Common myeloid progenitor, CD34-positive (primary cell): Measurements from ENCODE around the gene PXMP2.

Source experiments
- CTCF ChIA-PET: fragments of 350-600 bp; sonication (Branson Sonifier 250); formaldehyde crosslinking; loops from one replicate; lab custom pipeline; 2021; ENCODE audit warnings: antibody characterized with exemption; lab: Charles Lee
- POLR2A ChIA-PET: fragments of 350-600 bp; sonication (Branson Sonifier 250); formaldehyde crosslinking; loops from one replicate; lab custom pipeline; 2021; ENCODE audit warnings: antibody characterized with exemption; lab: Charles Lee
- DNase-seq, 3 donors: peaks; one replicate each; pipeline versions ENCODE4 v3.0.0 to v3.0.0-alpha.2; 2013
- H3K27ac ChIP-seq, 2 experiments: 1 replicate in 1 of 2; 2 replicates in 1 of 2; pipeline ENCODE4 v1.7.0; 2013; ENCODE audit warnings: inconsistent platforms in 2 of 2, low read length in 2 of 2, mild to moderate bottlenecking in 2 of 2, low read depth in 1 of 2, moderate library complexity in 1 of 2; ENCODE audit not compliant: severe bottlenecking in 2 of 2, insufficient read depth in 1 of 2, poor library complexity in 1 of 2
- H3K27me3 ChIP-seq, 5 experiments: replicated peaks in 2 of 5; 1 replicate in 3 of 5; 2 replicates in 2 of 5; pipeline versions ENCODE4 v1.6.1 to v1.7.0; 2013; ENCODE audit warnings: low read length in 4 of 5, mild to moderate bottlenecking in 2 of 5, moderate library complexity in 2 of 5, inconsistent platforms in 1 of 5; ENCODE audit not compliant: insufficient read depth in 5 of 5, control insufficient read depth in 4 of 5
- H3K36me3 ChIP-seq, 4 experiments: 1 replicate in 2 of 4; 2 replicates in 2 of 4; pipeline versions ENCODE4 v1.6.1 to v1.7.0; 2013; ENCODE audit warnings: low read length in 3 of 4, control low read depth in 1 of 4, mild to moderate bottlenecking in 1 of 4; ENCODE audit not compliant: control insufficient read depth in 4 of 4, insufficient read depth in 4 of 4
- H3K4me1 ChIP-seq, 4 experiments: 1 replicate in 3 of 4; 2 replicates in 1 of 4; pipeline versions ENCODE4 v1.6.1 to v1.7.1; 2013; ENCODE audit warnings: low read length in 3 of 4, mild to moderate bottlenecking in 3 of 4, control low read depth in 1 of 4, inconsistent platforms in 1 of 4, moderate library complexity in 1 of 4; ENCODE audit not compliant: control insufficient read depth in 4 of 4, insufficient read depth in 4 of 4; ENCODE audit errors: control extremely low read depth in 1 of 4
- H3K4me3 ChIP-seq, 7 experiments: 1 replicate in 4 of 7; 2 replicates in 3 of 7; pipeline versions ENCODE4 v1.5.1 to v1.7.0; 2013; ENCODE audit warnings: mild to moderate bottlenecking in 7 of 7, low read length in 6 of 7, moderate library complexity in 6 of 7, inconsistent platforms in 2 of 7, low read depth in 2 of 7, control low read depth in 1 of 7; ENCODE audit not compliant: insufficient read depth in 4 of 7, control insufficient read depth in 1 of 7; ENCODE audit errors: extremely low read depth in 1 of 7
- H3K9me3 ChIP-seq, 5 experiments: 1 replicate in 4 of 5; 2 replicates in 1 of 5; pipeline versions ENCODE4 v1.6.1 to v1.7.1; 2013; ENCODE audit warnings: low read length in 4 of 5, mild to moderate bottlenecking in 2 of 5, inconsistent platforms in 1 of 5, low read depth in 1 of 5, moderate library complexity in 1 of 5; ENCODE audit not compliant: control insufficient read depth in 4 of 5, insufficient read depth in 2 of 5; ENCODE audit errors: control extremely low read depth in 1 of 5
- WGBS: methylation state at CpG from one replicate; pipeline ENCODE4 v1.1.5; 2013; ENCODE audit not compliant: insufficient coverage; 5-methylcytosine and 5-hydroxymethylcytosine counted together

The PXMP2 gene

GRCh38 chr12:132660996-132661395 lies 26.4 kb upstream of the PXMP2 start:
- peaks cover 13 to 88% (median 86%) of the 10 kb centered on the region in 4 experiments for H3K4me1 ChIP-seq
- POLR2A ChIA-PET: interaction anchor here (0.6 kb wide), 1 partner anchor 19 kb away, joined by 3 read pairs; no protein-coding TSS in a partner anchor
- 70% methylated on average over 7 of the region's 11 CpGs for WGBS

DNA sequence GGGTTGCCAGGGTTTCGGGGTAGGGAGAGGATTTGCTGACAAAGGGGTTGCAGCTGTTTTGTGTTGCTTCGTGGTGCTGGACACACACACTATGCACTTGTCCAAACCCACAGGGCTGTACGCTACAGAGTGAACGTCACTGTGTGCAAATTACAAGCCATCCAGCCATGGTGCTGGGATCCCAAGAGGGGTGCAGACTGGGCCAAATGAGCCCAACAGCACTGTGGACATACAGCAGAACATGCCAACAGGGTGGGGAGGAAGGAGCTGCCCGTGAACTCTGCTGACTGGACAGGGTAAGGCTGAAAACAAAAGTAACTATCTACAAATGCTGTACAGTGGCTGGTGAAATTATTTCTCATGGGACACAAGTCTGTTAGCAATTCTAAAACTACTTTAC lies 25.4 kb upstream of the PXMP2 start:
- no peak overlapping the region for H3K4me3 ChIP-seq
- POLR2A ChIA-PET: no interaction called here
- CTCF ChIA-PET: interaction anchor here (1.0 to 2.0 kb wide), 2 partner anchors 10 to 26 kb away, joined by 3 to 4 read pairs; no protein-coding TSS in a partner anchor
- H3K36me3 ChIP-seq: peaks cover 0 to 93% (median 25%) of the 10 kb centered on the region in 4 experiments
- no peaks in the 10 kb centered on the region for H3K9me3 ChIP-seq
- H3K4me1 ChIP-seq: peaks cover 13 to 90% (median 83%) of the 10 kb centered on the region in 4 experiments
- H3K27me3 ChIP-seq: no peaks in the 10 kb centered on the region
- 97% methylated on average over 4 of the region's 5 CpGs for WGBS
- peak overlapping the region in 1 of 2 experiments; percentile 19 for H3K27ac ChIP-seq
- peak in 1 of 3 donors; percentile 31 for DNase-seq

More at GRCh38 chr12:132660996-132661395, 26.4 kb upstream of the PXMP2 start:
- Histone ChIP-seq H3K4me3 (no peak overlapping the region), H3K27me3 (no peaks in the 10 kb centered on the region), H3K27ac (peak overlapping the region; percentile 85), H3K9me3 (no peaks in the 10 kb centered on the region), H3K36me3 (peaks cover 0 to 91% (median 26%) of the 10 kb centered on the region in 4 experiments)
- DNase-seq: no peak
- CTCF ChIA-PET: interaction anchor here (0.9 to 2.0 kb wide), 3 partner anchors 9 to 25 kb away, joined by 3 to 4 read pairs (median 3); no protein-coding TSS in a partner anchor

- CTCF ChIA-PET: interaction anchor here (0.6 to 1.9 kb wide), 3 partner anchors 13 to 105 kb away, joined by 3 to 8 read pairs (median 4); no protein-coding TSS in a partner anchor
Observed at GRCh38 chr12:132662901-132663755, 24.3 kb upstream of the PXMP2 start.

DNA sequence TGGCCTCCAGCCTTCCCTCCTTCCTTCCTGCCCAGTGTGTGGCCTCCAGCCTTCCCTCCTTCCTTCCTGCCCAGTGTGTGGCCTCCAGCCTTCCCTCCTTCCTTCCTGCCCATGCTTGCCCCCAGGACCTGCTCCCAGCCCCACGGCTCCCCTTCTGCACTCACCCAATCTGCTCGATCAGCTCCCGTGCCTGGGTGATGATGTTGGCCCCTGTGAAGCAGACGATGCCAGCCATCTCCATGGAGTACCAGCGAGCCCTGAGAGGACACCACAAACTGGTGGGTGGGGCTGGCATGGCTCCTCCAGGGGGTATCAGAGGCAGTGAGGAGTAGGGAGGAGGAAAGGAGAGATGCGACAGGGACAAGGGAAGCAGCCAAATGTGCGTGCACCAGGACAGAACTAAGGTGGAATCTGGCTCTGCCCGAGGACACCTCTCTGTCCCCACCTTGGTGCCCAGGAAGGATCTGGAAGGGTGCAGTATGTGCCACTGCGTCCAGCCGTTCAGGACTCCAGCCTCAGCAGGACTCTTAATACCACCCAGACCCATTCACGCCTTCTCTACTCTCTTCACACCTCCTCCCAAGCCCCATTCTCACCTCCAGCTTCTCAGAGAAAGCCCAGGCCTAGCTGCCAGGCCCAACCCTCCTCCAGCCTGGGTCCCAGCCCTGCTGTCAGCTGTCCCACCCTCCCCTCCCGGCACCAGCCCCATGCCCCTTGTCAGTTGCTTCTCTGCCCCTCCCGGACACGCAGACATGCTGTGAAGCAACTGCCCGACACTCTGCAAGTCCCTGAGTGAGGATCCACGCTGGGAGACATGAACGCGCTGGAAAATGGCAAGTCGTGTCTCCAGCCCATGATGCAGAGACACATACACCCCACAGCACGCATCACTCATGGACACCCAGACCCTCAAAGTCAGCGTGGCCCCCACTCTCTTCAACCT lies 22.9 kb upstream of the PXMP2 start:
- CTCF ChIA-PET: interaction anchor here (1.0 to 1.9 kb wide), 5 partner anchors 12 to 45 kb away, joined by 3 to 8 read pairs (median 4); no protein-coding TSS in a partner anchor
- Histone ChIP-seq H3K27ac (no peak overlapping the region), H3K4me3 (peak overlapping the region in 3 of 7 experiments; percentile 10 to 29 (median 29)), H3K36me3 (peaks cover 2 to 96% (median 33%) of the 10 kb centered on the region in 4 experiments), H3K4me1 (peaks cover 2 to 65% (median 58%) of the 10 kb centered on the region in 4 experiments), H3K9me3 (no peaks in the 10 kb centered on the region), H3K27me3 (no peaks in the 10 kb centered on the region)
- no peak for DNase-seq
- WGBS: 91% methylated on average over 12 of the region's 21 CpGs
- POLR2A ChIA-PET: interaction anchor here (1.2 kb wide), 1 partner anchor 46 kb away, joined by 4 read pairs; the partner anchor contains the start of gene PGAM5

More at GRCh38 chr12:132662901-132663755, 24.3 kb upstream of the PXMP2 start:
- Histone ChIP-seq H3K36me3 (peaks cover 2 to 92% (median 29%) of the 10 kb centered on the region in 4 experiments), H3K9me3 (no peaks in the 10 kb centered on the region), H3K27ac (peak overlapping the region; percentile 11 to 19), H3K4me3 (peak overlapping the region in 4 of 7 experiments; percentile 14 to 29 (median 29)), H3K4me1 (peaks cover 5 to 78% (median 72%) of the 10 kb centered on the region in 4 experiments), H3K27me3 (no peaks in the 10 kb centered on the region)
- 56% methylated on average over 21 of the region's 29 CpGs for WGBS
- POLR2A ChIA-PET: interaction anchor here (0.5 to 1.2 kb wide), 3 partner anchors 20 to 58 kb away, joined by 3 to 4 read pairs (median 3); partner anchors contain the start of gene PGAM5
- peak in 2 of 3 donors; percentile 38 to 49 for DNase-seq

- no peak overlapping the region for H3K27ac ChIP-seq
- peaks cover 2 to 94% (median 36%) of the 10 kb centered on the region in 4 experiments for H3K36me3 ChIP-seq
- H3K9me3 ChIP-seq: no peaks in the 10 kb centered on the region
- H3K27me3 ChIP-seq: no peaks in the 10 kb centered on the region
- no peak for DNase-seq
- no peak overlapping the region for H3K4me3 ChIP-seq
- POLR2A ChIA-PET: no interaction called here
- 99% methylated on average over 10 of the region's 13 CpGs for WGBS
- CTCF ChIA-PET: interaction anchor here (1.0 to 1.5 kb wide), 3 partner anchors 12 to 45 kb away, joined by 3 to 4 read pairs (median 4); no protein-coding TSS in a partner anchor
- peaks cover 2 to 59% (median 52%) of the 10 kb centered on the region in 4 experiments for H3K4me1 ChIP-seq
Observed at GRCh38 chr12:132665149-132665491, 22.3 kb upstream of the PXMP2 start.

GRCh38 chr12:132665794-132666193 lies 21.6 kb upstream of the PXMP2 start:
- WGBS: 100% methylated on average over 4 of the region's 6 CpGs
- H3K36me3 ChIP-seq: peaks cover 4 to 90% (median 34%) of the 10 kb centered on the region in 4 experiments
- CTCF ChIA-PET: interaction anchor here (1.0 to 1.3 kb wide), 2 partner anchors 11 to 44 kb away, joined by 4 read pairs; no protein-coding TSS in a partner anchor

More at GRCh38 chr12:132665794-132666193, 21.6 kb upstream of the PXMP2 start:
- POLR2A ChIA-PET: no interaction called here
- DNase-seq: no peak
- H3K9me3 ChIP-seq: no peaks in the 10 kb centered on the region
- H3K4me3 ChIP-seq: no peak overlapping the region
- H3K27ac ChIP-seq: no peak overlapping the region
- H3K4me1 ChIP-seq: peaks cover 2 to 52% (median 45%) of the 10 kb centered on the region in 4 experiments
- no peaks in the 10 kb centered on the region for H3K27me3 ChIP-seq
